Neural cell (in vitro differentiated cells): ENCODE data around the gene RND3. TPM values are rescaled to one million over a fixed set of nuclear protein-coding genes. Genes with fewer than 3 reads are reported as not detected.

Experiments
- H2AFZ ChIP-seq: fragments of 200-600, 300-800 bp; sonication (generic), shearing (Covaris generic); 2 replicates; pipeline ENCODE4 v1.6.0; 2014; ENCODE audit warnings: low read depth, mild to moderate bottlenecking, antibody characterized with exemption, low read length, moderate library complexity
- H3F3A ChIP-seq: fragments of 200-600 bp; shearing (Covaris generic); 2 replicates; pipeline ENCODE4 v1.6.1; 2016; ENCODE audit warnings: mild to moderate bottlenecking, moderate library complexity, mixed read lengths, antibody characterized with exemption, low read length; ENCODE audit not compliant: insufficient read depth, poor library complexity, severe bottlenecking
- H3K27ac ChIP-seq: fragments of 200-600, 300-800 bp; sonication (generic), shearing (Covaris generic); 2 replicates; pipeline ENCODE4 v1.5.1; 2014; ENCODE audit warnings: mild to moderate bottlenecking, low read length, moderate library complexity
- H3K27me3 ChIP-seq: fragments of 300-800, 200-600 bp; sonication (generic), shearing (Covaris generic); 2 replicates; pipeline ENCODE4 v1.6.0; 2014; ENCODE audit warnings: mild to moderate bottlenecking, low read depth, low read length, moderate library complexity; ENCODE audit not compliant: insufficient read depth
- H3K36me3 ChIP-seq: fragments of 300-800, 200-600 bp; sonication (generic), shearing (Covaris generic); 2 replicates; pipeline ENCODE4 v1.5.1; 2014; ENCODE audit warnings: mild to moderate bottlenecking, antibody characterized with exemption, low read length, moderate library complexity; ENCODE audit not compliant: insufficient read depth
- H3K4me2 ChIP-seq: fragments of 300-800, 200-600 bp; sonication (generic), shearing (Covaris generic); 2 replicates; pipeline ENCODE4 v1.6.0; 2014; ENCODE audit warnings: mild to moderate bottlenecking, low read length
- H3K4me3 ChIP-seq: fragments of 300-800, 200-600 bp; sonication (generic), shearing (Covaris generic); 2 replicates; pipeline ENCODE4 v1.5.1; 2014; ENCODE audit warnings: mild to moderate bottlenecking, low read length, moderate library complexity
- H3K79me2 ChIP-seq: fragments of 200-600 bp; shearing (Covaris generic); replicated peaks from 2 replicates; pipeline ENCODE4 v1.6.0; 2014; ENCODE audit warnings: mild to moderate bottlenecking, low read length, moderate library complexity; ENCODE audit not compliant: insufficient read depth
- H3K9ac ChIP-seq: fragments of 300-800, 200-600 bp; sonication (generic), shearing (Covaris generic); 2 replicates; pipeline ENCODE4 v1.6.1; 2016; ENCODE audit warnings: mild to moderate bottlenecking, low read length, mixed read lengths
- H3K9me2 ChIP-seq: fragments of 200-600 bp; shearing (Covaris generic); 2 replicates; pipeline ENCODE4 v1.6.1; 2016; ENCODE audit warnings: mild to moderate bottlenecking, low read length, mixed read lengths; ENCODE audit not compliant: insufficient read depth
- H3K9me3 ChIP-seq: fragments of 200-600, 300-800 bp; sonication (generic), shearing (Covaris generic); 2 replicates; pipeline ENCODE4 v1.6.1; 2016; ENCODE audit warnings: mild to moderate bottlenecking, mixed run types, low read length, moderate library complexity, mixed read lengths
- H4K20me1 ChIP-seq: fragments of 200-600 bp; shearing (Covaris generic); 2 replicates; pipeline ENCODE4 v1.6.1; 2016; ENCODE audit warnings: mild to moderate bottlenecking, mixed run types; ENCODE audit not compliant: insufficient read depth
- CTCF ChIP-seq: fragments of 450-650 bp; IDR thresholded peaks from 2 replicates; pipeline ENCODE4 v1.5.1; 2014; ENCODE audit warnings: antibody characterized with exemption, mild to moderate bottlenecking, moderate library complexity; ENCODE audit not compliant: poor library complexity, severe bottlenecking
- EP300 ChIP-seq: fragments of 450-650 bp; conservative IDR thresholded peaks from 2 replicates; pipeline ENCODE4 v1.6.1; 2014; ENCODE audit warnings: antibody characterized with exemption, mild to moderate bottlenecking, moderate library complexity; ENCODE audit not compliant: poor library complexity, severe bottlenecking
- EZH2 ChIP-seq: fragments of 200-600, 300-800 bp; shearing (Covaris generic), sonication (generic); IDR thresholded peaks from 2 replicates; pipeline ENCODE4 v1.6.1; 2014; ENCODE audit warnings: antibody characterized with exemption, low read length, borderline replicate concordance, mild to moderate bottlenecking; ENCODE audit not compliant: insufficient read depth, poor library complexity, severe bottlenecking
- MXI1 ChIP-seq: fragments of 450-650 bp; conservative IDR thresholded peaks from 2 replicates; pipeline ENCODE4 v1.6.1; 2014; ENCODE audit warnings: antibody characterized with exemption, mild to moderate bottlenecking; ENCODE audit not compliant: poor library complexity, severe bottlenecking
- POLR2AphosphoS5 ChIP-seq: IDR thresholded peaks from 2 replicates; pipeline ENCODE4 v1.6.1; 2012
- RAD21 ChIP-seq: fragments of 450-650 bp; conservative IDR thresholded peaks from 2 replicates; pipeline ENCODE4 v1.6.1; 2014; ENCODE audit warnings: antibody characterized with exemption, mild to moderate bottlenecking, moderate library complexity
- SMC3 ChIP-seq: fragments of 450-650 bp; conservative IDR thresholded peaks from 2 replicates; pipeline ENCODE4 v1.6.1; 2014; ENCODE audit warnings: antibody characterized with exemption, mild to moderate bottlenecking, moderate library complexity; ENCODE audit not compliant: poor library complexity
- TAF1 ChIP-seq: IDR thresholded peaks from 2 replicates; pipeline ENCODE4 v1.6.1; 2012; ENCODE audit warnings: low read depth
- polyA plus RNA-seq: library from polyadenylated mRNA; depleted of rRNA; stranded (reverse); fragments of >200 nt; gene quantifications from 2 replicates; pipeline ENCODE4 v1.2.3, GENCODE V29; 2014
- TF ChIP-seq, protein P1 (sequence below): IDR thresholded peaks from 2 replicates; pipeline ENCODE4 v1.6.1; 2012; ENCODE audit warnings: borderline replicate concordance

RND3 gene
- polyA plus RNA-seq, 1 donor from 2014 or later = 143 TPM

- no peaks in the 10 kb centered on the region for H4K20me1 ChIP-seq
Observed at GRCh38 chr2:150442484-150442883, 45.0 kb downstream of the RND3 start.

GRCh38 chr2:150441784-150442183, 45.7 kb downstream of the RND3 start:
- Histone ChIP-seq H3K9me2 (no peaks in the 10 kb centered on the region), H3K36me3 (no peaks in the 10 kb centered on the region), H3K4me3 (no peak overlapping the region), H2AFZ (no peak overlapping the region), H3K4me2 (no peak overlapping the region), H3K9ac (no peak overlapping the region), H3K9me3 (no peaks in the 10 kb centered on the region), H4K20me1 (no peaks in the 10 kb centered on the region), H3K79me2 (no peaks in the 10 kb centered on the region), H3F3A (no peaks in the 10 kb centered on the region), H3K27ac (no peak overlapping the region), H3K27me3 (no peaks in the 10 kb centered on the region)
- TF ChIP-seq, protein P1, sequence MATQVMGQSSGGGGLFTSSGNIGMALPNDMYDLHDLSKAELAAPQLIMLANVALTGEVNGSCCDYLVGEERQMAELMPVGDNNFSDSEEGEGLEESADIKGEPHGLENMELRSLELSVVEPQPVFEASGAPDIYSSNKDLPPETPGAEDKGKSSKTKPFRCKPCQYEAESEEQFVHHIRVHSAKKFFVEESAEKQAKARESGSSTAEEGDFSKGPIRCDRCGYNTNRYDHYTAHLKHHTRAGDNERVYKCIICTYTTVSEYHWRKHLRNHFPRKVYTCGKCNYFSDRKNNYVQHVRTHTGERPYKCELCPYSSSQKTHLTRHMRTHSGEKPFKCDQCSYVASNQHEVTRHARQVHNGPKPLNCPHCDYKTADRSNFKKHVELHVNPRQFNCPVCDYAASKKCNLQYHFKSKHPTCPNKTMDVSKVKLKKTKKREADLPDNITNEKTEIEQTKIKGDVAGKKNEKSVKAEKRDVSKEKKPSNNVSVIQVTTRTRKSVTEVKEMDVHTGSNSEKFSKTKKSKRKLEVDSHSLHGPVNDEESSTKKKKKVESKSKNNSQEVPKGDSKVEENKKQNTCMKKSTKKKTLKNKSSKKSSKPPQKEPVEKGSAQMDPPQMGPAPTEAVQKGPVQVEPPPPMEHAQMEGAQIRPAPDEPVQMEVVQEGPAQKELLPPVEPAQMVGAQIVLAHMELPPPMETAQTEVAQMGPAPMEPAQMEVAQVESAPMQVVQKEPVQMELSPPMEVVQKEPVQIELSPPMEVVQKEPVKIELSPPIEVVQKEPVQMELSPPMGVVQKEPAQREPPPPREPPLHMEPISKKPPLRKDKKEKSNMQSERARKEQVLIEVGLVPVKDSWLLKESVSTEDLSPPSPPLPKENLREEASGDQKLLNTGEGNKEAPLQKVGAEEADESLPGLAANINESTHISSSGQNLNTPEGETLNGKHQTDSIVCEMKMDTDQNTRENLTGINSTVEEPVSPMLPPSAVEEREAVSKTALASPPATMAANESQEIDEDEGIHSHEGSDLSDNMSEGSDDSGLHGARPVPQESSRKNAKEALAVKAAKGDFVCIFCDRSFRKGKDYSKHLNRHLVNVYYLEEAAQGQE = no peak
- TF ChIP-seq SMC3 = no peak
- no peak for TF ChIP-seq TAF1
- TF ChIP-seq CTCF = no peak
- no peak for TF ChIP-seq EZH2
- no peak for TF ChIP-seq EP300
- no peak for TF ChIP-seq MXI1
- no peak for TF ChIP-seq RAD21
- TF ChIP-seq POLR2AphosphoS5 = no peak

More at GRCh38 chr2:150442484-150442883, 45.0 kb downstream of the RND3 start:
- no peaks in the 10 kb centered on the region for H3K36me3 ChIP-seq
- no peaks in the 10 kb centered on the region for H3K9me2 ChIP-seq
- H3K27ac ChIP-seq = no peak overlapping the region
- H2AFZ ChIP-seq = no peak overlapping the region
- H3K9me3 ChIP-seq = no peaks in the 10 kb centered on the region
- H3K9ac ChIP-seq = no peak overlapping the region
- no peak overlapping the region for H3K4me2 ChIP-seq
- no peaks in the 10 kb centered on the region for H3K27me3 ChIP-seq
- H3K4me3 ChIP-seq = no peak overlapping the region
- no peaks in the 10 kb centered on the region for H3K79me2 ChIP-seq
- no peaks in the 10 kb centered on the region for H3F3A ChIP-seq
- no peak for TF ChIP-seq EP300
- TF ChIP-seq SMC3 = no peak
- no peak for TF ChIP-seq TAF1
- TF ChIP-seq RAD21 = no peak
- no peak for TF ChIP-seq EZH2
- TF ChIP-seq, protein P1 = no peak
- TF ChIP-seq MXI1 = no peak
- no peak for TF ChIP-seq POLR2AphosphoS5
- no peak for TF ChIP-seq CTCF
